ENCODE results near the gene CGN. TPM values are rescaled to one million over a fixed set of nuclear protein-coding genes. Genes with fewer than 3 reads are reported as not detected.

Gene CGN
- total RNA-seq, 1 experiment from 2014 or later: 0.34 TPM

Other genes starting within 250 kb of the CGN start
- 16.2 and 21.6 TPM in 2 replicates for gene ZNF687, start 229.1 kb upstream of the CGN start, total RNA-seq (2014; rRNA removed)
- 45.6 and 60.0 TPM in 2 replicates for gene PI4KB, start 184.0 kb upstream of the CGN start, total RNA-seq (2014; rRNA removed)
- gene RFX5, start 164.1 kb upstream of the CGN start, total RNA-seq (2014; rRNA removed): 62.8 and 73.3 TPM in 2 replicates
- 16.2 and 17.9 TPM in 2 replicates for gene SELENBP1, start 138.7 kb upstream of the CGN start, total RNA-seq (2014; rRNA removed)
- 238 and 258 TPM in 2 replicates for gene PSMB4, start 111.8 kb upstream of the CGN start, total RNA-seq (2014; rRNA removed)
- gene POGZ, start 51.9 kb upstream of the CGN start, total RNA-seq (2014; rRNA removed): 16.4 and 24.6 TPM in 2 replicates
- 7.8 and 7.9 TPM in 2 replicates for gene TUFT1, start 28.9 kb downstream of the CGN start, total RNA-seq (2014; rRNA removed)
- gene SNX27, start 100.7 kb downstream of the CGN start, total RNA-seq (2014; rRNA removed): 19.8 and 22.6 TPM in 2 replicates
- not detected in 2 replicates for gene CELF3, start 205.4 kb downstream of the CGN start, total RNA-seq (2014; rRNA removed)
- gene RIIAD1, start 210.1 kb downstream of the CGN start, total RNA-seq (2014; rRNA removed): not detected in 2 replicates

Data from LHCN-M2 (cell line).